Endothelial cell (in vitro differentiated cells): ENCODE data around the gene ITPKB. TPM values are rescaled to one million over a fixed set of nuclear protein-coding genes. Genes with fewer than 3 reads are reported as not detected.

ENCODE experiments used
- DNase-seq: peaks from one replicate; pipeline ENCODE4 v3.0.0; 2021; ENCODE audit warnings: low spot score
- H3K27ac Mint-ChIP-seq: one replicate; pipeline ENCODE4 v1.8.0; 2021; ENCODE audit warnings: mixed read lengths, inconsistent platforms; ENCODE audit not compliant: unreplicated experiment
- H3K27me3 Mint-ChIP-seq: one replicate; pipeline ENCODE4 v1.8.0; 2021; ENCODE audit warnings: mild to moderate bottlenecking, moderate library complexity, mixed read lengths, inconsistent platforms; ENCODE audit not compliant: unreplicated experiment
- H3K36me3 Mint-ChIP-seq: one replicate; pipeline ENCODE4 v1.8.0; 2021; ENCODE audit warnings: mild to moderate bottlenecking, low read depth, mixed read lengths, inconsistent platforms; ENCODE audit not compliant: unreplicated experiment
- H3K4me1 Mint-ChIP-seq: one replicate; pipeline ENCODE4 v1.8.0; 2021; ENCODE audit warnings: mild to moderate bottlenecking, mixed read lengths, inconsistent platforms; ENCODE audit not compliant: unreplicated experiment
- H3K4me3 Mint-ChIP-seq: one replicate; pipeline ENCODE4 v1.8.0; 2021; ENCODE audit warnings: mild to moderate bottlenecking, mixed read lengths, inconsistent platforms; ENCODE audit not compliant: unreplicated experiment
- H3K9me3 Mint-ChIP-seq: one replicate; pipeline ENCODE4 v1.8.0; 2021; ENCODE audit warnings: mixed read lengths, inconsistent platforms; ENCODE audit not compliant: unreplicated experiment
- CTCF ChIP-seq: fragments of 200-600 bp; sonication (generic); IDR thresholded peaks from one replicate; pipeline ENCODE4 v1.5.0; 2021; ENCODE audit warnings: antibody characterized with exemption; ENCODE audit not compliant: unreplicated experiment
- total RNA-seq: library from RNA; stranded (reverse); fragmentation: NEBNext Ultra II Directional; extraction: Animal tissue kit (Norgen Biotek cat#: 25700); gene quantifications from one replicate; pipeline ENCODE4 v1.2.1, GENCODE V29; 2021; ENCODE audit not compliant: unreplicated experiment

The ITPKB gene
- total RNA-seq, 1 donor from 2014 or later, result 144 TPM

DNA sequence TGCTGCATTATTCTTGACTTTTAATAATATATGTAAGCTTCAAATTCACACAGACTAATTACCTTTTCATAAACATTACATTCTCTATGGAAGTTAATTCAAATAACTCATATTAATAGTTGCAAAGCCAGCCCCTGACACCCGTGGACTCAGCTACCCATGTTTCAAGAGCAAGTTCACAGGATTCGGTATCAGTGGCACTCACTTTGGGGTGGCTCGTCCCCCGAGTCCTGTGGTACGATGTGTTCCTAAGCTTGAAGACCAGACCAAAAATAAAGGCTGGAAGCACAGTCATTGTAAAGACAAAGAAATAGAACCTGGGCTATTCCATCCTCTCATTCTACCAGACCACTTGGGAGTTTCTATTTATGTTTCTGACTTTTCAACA lies 70.9 kb downstream of the ITPKB start:
- TF ChIP-seq CTCF, result no peak
- DNase-seq, result no peak
- Mint-ChIP-seq H3K27ac (peak overlapping the region; percentile 74), H3K9me3 (no peaks in the 10 kb centered on the region), H3K4me1 (peaks cover 90% of the 10 kb centered on the region), H3K27me3 (peaks cover 13% of the 10 kb centered on the region), H3K4me3 (no peak overlapping the region), H3K36me3 (peaks cover 13% of the 10 kb centered on the region)

- no peaks in the 10 kb centered on the region for H3K9me3 Mint-ChIP-seq
- H3K36me3 Mint-ChIP-seq, result peaks cover 13% of the 10 kb centered on the region
- H3K4me1 Mint-ChIP-seq, result peaks cover 91% of the 10 kb centered on the region
- H3K27ac Mint-ChIP-seq, result peak overlapping the region; percentile 82
- no peak for DNase-seq
- peak overlapping the region; percentile 44 for H3K4me3 Mint-ChIP-seq
- TF ChIP-seq CTCF, result no peak
- peaks cover 13% of the 10 kb centered on the region for H3K27me3 Mint-ChIP-seq
Measured at GRCh38 chr1:226666692-226667091, 72.4 kb downstream of the ITPKB start.

DNA sequence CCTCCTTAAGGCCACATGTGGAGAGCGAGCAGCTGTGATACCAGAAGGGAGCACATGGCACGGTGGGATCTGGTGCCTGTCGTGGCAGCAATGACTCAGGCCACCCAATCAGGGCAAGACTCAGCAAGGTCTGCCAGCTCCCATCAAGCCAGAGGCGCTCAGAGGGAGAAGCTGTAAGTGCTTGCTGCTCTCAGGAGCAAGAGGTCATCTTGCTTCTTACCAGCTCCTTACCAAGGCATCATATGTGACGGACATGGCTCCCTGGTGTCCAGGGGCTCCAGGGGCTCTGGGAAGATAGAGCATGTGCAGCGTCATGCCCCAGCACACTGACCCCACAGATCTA lies 72.9 kb downstream of the ITPKB start:
- Mint-ChIP-seq H3K27ac (peak overlapping the region; percentile 24), H3K27me3 (peaks cover 17% of the 10 kb centered on the region), H3K36me3 (peaks cover 17% of the 10 kb centered on the region), H3K4me3 (no peak overlapping the region), H3K9me3 (no peaks in the 10 kb centered on the region), H3K4me1 (peaks cover 91% of the 10 kb centered on the region)
- DNase-seq, result no peak
- TF ChIP-seq CTCF, result no peak

- peaks cover 17% of the 10 kb centered on the region for H3K36me3 Mint-ChIP-seq
- peak overlapping the region; percentile 99 for H3K27ac Mint-ChIP-seq
- H3K4me3 Mint-ChIP-seq, result peak overlapping the region; percentile 80
- H3K4me1 Mint-ChIP-seq, result peaks cover 91% of the 10 kb centered on the region
- no peak for DNase-seq
- TF ChIP-seq CTCF, result no peak
- H3K27me3 Mint-ChIP-seq, result peaks cover 17% of the 10 kb centered on the region
- no peaks in the 10 kb centered on the region for H3K9me3 Mint-ChIP-seq
Measured at GRCh38 chr1:226665505-226666163, 73.4 kb downstream of the ITPKB start.

DNA sequence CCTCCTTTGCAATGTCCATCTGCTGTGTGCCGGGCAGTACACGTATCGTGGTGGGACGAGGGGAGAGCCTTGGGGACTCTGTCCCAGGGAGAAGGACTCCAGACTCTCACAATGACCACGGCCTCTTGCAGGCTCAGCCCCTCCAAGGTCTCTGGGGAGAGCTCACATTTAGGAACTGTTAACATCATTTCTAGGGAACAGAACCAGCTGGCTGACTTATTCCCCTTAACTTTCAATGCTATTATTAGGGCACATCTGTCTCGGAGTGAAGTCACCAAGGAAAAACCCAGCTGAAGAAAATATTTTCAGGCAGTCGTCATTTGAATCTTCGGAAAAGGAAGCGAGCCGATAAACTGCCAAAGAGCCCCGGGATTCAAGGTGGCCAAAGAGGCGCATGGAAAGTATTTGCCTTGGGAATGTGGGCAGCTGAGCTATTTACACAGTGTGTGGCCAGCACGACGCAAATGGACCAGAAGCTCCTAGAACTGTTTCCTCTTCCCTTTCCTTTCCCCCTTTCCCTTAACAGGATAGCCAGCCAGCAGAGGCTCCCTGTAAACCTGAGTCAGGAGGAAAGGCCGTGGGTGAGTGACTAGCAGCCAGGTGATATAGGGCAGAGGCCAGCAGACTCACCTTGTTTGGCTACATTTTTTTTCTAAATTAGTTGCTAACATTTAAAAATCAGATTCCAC lies 74.5 kb downstream of the ITPKB start:
- Mint-ChIP-seq H3K27me3 (peaks cover 22% of the 10 kb centered on the region), H3K4me1 (peaks cover 95% of the 10 kb centered on the region), H3K36me3 (peaks cover 22% of the 10 kb centered on the region), H3K27ac (peak overlapping the region; percentile 99), H3K4me3 (peak overlapping the region; percentile 37), H3K9me3 (no peaks in the 10 kb centered on the region)
- peak; percentile 61 for DNase-seq
- no peak for TF ChIP-seq CTCF
